ENCODE data around the gene UBE2E2.

DNA sequence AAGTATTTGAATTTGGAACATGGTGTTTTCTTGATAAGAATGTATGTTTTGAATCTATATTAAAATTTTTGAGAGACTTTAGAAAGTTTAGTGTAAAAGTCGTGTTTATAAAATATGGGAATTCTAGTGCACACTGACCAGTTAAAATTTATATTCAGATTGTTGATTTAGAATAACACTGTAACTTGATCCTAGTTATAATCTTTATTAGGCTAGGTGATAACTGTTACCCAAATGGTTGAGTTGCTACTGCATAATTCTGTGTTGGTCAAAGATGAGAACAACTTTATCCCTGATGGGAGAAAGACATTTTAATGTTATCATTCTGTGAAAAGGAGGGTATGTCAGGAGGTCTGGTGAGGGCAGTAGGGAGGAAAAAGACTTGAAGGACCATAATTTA lies 249.3 kb downstream of the UBE2E2 start:
- TF ChIP-seq CTCF (tag by site-specific recombination; IDR thresholded peaks at IDR 0.05) (no peak), TRIM28 (IDR thresholded peaks at IDR 0.05; ENCODE audit: borderline replicate concordance, low read length) (no peak), ZSCAN30 (tag by site-specific recombination; IDR thresholded peaks at IDR 0.05) (no peak), ZNF792 (tag by site-specific recombination; IDR thresholded peaks at IDR 0.05) (no peak), ZNF585B (tag by site-specific recombination; IDR thresholded peaks at IDR 0.05) (no peak), IKZF3 (tag by site-specific recombination; IDR thresholded peaks at IDR 0.05) (no peak), ZFP3 (tag by site-specific recombination; IDR thresholded peaks at IDR 0.05; ENCODE audit: low read depth) (no peak), ZEB2 (tag by site-specific recombination; IDR thresholded peaks at IDR 0.05) (no peak), ZNF292 (tag by site-specific recombination; IDR thresholded peaks at IDR 0.05; ENCODE audit: borderline replicate concordance, low read depth) (no peak), ZNF175 (tag by site-specific recombination; IDR thresholded peaks at IDR 0.05) (no peak), ZNF639 (tag by site-specific recombination; IDR thresholded peaks at IDR 0.05) (no peak), ZNF391 (tag by site-specific recombination; IDR thresholded peaks at IDR 0.05; ENCODE audit: borderline replicate concordance, low read depth) (no peak)
- TF ChIP-seq, protein P1, sequence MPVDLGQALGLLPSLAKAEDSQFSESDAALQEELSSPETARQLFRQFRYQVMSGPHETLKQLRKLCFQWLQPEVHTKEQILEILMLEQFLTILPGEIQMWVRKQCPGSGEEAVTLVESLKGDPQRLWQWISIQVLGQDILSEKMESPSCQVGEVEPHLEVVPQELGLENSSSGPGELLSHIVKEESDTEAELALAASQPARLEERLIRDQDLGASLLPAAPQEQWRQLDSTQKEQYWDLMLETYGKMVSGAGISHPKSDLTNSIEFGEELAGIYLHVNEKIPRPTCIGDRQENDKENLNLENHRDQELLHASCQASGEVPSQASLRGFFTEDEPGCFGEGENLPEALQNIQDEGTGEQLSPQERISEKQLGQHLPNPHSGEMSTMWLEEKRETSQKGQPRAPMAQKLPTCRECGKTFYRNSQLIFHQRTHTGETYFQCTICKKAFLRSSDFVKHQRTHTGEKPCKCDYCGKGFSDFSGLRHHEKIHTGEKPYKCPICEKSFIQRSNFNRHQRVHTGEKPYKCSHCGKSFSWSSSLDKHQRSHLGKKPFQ (tag by site-specific recombination; IDR thresholded peaks at IDR 0.05), result no peak
- TF ChIP-seq, protein P2, sequence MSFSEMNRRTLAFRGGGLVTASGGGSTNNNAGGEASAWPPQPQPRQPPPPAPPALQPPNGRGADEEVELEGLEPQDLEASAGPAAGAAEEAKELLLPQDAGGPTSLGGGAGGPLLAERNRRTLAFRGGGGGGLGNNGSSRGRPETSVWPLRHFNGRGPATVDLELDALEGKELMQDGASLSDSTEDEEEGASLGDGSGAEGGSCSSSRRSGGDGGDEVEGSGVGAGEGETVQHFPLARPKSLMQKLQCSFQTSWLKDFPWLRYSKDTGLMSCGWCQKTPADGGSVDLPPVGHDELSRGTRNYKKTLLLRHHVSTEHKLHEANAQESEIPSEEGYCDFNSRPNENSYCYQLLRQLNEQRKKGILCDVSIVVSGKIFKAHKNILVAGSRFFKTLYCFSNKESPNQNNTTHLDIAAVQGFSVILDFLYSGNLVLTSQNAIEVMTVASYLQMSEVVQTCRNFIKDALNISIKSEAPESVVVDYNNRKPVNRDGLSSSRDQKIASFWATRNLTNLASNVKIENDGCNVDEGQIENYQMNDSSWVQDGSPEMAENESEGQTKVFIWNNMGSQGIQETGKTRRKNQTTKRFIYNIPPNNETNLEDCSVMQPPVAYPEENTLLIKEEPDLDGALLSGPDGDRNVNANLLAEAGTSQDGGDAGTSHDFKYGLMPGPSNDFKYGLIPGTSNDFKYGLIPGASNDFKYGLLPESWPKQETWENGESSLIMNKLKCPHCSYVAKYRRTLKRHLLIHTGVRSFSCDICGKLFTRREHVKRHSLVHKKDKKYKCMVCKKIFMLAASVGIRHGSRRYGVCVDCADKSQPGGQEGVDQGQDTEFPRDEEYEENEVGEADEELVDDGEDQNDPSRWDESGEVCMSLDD (tag by site-specific recombination; IDR thresholded peaks at IDR 0.05), result no peak

Measured in HEK293 (cell line).